Suppressor macrophage treated with lipopolysaccharide for 1 hour (primary cell): ENCODE data around the gene ME3.
"Not testable (repeated sequence)": the region's sequence is repeated elsewhere in the genome, so short reads cannot be mapped to it uniquely, and the experiment has no call there.

ENCODE experiments used
- DNase-seq, 3 donors: peaks; one replicate each; pipeline ENCODE4 v3.0.0-alpha.2; 2020 to 2022

ME3 gene

GRCh38 chr11:86580535-86580934 is 91.9 kb downstream of the ME3 start:
- no peak for DNase-seq

GRCh38 chr11:86579406-86579731 is 93.0 kb downstream of the ME3 start:
- DNase-seq: no peak

DNA sequence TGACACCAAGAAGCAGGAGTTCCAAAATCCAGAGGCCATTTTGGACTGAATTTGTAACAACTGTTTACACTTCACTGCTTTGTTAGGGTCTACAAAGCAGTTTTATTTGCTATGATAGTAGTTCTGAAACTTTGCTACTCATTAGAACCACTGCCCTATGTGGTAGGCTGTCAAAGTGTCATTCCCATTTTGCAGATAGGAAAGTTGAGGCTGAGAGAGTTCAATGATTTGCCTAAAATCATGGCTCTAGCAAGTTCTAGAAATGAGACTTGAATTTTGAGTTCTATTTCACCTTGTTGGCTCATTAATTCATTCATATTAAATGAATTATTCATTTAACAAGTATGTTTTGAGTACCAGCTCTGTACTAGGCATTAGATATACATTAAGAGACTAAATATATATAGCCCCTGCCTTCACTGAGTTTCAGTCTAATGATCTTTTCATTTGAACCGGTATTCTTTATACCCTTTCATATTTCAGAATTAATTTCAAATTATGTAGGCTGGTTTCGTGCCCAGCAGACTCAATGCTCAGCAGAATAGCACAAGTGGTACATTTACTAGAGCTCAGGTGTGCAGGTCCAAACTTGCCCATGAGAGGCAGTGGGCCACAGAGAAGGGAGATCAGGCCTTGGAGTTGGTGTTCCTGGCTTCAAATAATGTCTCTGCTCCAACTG is 93.5 kb downstream of the ME3 start:
- DNase-seq: no peak

DNA sequence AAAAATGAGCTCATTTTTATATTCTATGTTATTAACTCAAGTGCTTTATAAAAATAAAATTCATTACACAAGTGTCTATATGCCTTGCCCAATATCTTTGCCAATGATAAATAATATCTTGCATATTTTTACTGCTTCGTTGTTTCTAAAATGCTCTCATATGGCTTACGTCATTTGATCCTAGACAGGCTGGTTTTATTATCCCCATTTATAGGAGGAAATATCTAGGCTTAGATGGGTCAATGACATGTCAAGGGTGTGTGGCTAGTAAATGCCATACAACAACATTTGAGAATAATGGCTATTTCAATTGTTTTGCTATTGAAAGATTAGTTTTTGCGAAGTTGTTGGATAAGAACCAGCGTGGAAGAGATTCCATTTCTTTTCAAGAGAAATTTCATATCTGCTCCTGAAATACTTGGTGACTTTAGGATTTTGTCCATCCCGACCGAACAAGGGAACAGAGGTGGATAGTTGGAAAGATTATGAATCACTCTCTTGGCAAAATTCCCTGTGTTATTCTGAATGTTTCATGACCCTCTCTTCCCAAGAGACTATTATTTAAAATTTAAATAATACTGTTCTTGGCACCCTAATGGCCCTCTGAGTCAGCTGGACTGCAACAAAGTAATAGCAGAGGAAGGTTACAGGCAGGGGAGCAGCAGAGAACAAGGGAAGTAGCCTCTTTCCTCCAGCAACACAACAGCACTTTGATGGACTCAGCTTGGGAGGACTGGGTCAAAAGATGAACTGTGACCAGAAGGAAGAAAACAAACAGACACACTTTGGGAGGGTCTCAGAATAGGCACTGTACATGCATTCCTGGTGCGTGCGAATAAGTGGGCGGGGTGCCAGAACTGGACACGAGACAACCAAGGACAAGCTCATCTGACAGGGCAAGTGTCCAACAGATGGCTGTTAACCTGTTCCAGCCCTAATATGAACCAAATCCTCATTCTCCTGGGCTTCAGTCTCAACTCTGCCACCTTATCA is 94.5 kb downstream of the ME3 start:
- DNase-seq: no peak

- DNase-seq: no peak
Observed at GRCh38 chr11:86576946-86577624, 95.3 kb downstream of the ME3 start.

- no peak for DNase-seq
Observed at GRCh38 chr11:86575927-86576326, 96.5 kb downstream of the ME3 start.

- DNase-seq: no peak
Observed at GRCh38 chr11:86575208-86575855, 97.1 kb downstream of the ME3 start.

- DNase-seq: no peak
Observed at GRCh38 chr11:86574493-86575207, 97.8 kb downstream of the ME3 start.

- no peak for DNase-seq
Observed at GRCh38 chr11:86571273-86571948, 101.0 kb downstream of the ME3 start.

- DNase-seq: no peak
Observed at GRCh38 chr11:86570451-86570850, 102.0 kb downstream of the ME3 start.

- DNase-seq: no peak
Observed at GRCh38 chr11:86570020-86570419, 102.4 kb downstream of the ME3 start.

DNA sequence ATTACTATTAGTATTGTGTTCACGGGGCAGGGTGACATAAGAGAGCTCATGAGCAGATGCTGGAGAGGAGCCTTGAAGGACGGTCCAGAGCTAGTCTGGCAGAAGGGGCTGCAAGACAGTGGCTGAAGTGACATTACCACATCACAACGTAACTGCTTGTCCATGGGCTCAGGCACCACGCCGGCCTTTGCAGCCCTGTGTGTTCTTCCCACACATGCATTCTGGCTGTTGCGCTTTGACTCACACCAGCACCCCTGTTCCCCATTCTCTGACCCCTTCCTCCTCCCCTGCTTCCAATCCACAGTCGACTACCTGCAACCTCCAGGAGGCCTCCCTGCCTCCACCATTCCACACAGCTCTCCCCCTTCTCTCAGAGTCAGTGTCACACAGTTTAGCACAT is 103.3 kb downstream of the ME3 start:
- DNase-seq: no peak

DNA sequence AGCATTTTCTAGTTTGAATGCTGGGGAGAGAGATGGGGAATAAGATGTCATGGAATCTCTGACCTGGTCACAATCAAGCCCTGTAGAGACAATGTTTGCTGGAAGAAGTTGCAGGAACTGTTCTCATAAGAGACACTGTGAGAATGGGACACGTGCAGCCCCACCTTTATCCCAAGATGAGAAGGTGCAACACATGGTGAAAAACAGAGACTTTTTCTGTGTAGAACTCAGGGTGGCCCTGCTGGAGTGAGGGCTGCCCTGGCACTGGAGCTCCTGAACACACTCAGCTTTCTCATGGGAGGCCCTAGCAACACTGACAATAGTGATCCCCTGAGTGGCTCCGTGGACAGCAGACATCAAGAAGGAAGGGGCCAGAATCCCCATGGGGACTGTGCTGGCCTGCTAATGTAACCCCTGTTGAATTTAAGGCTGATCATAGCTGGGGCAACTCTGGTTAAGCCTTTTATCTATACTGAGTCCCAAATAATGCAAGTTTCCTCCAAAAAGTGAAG is 106.6 kb downstream of the ME3 start:
- no peak for DNase-seq

GRCh38 chr11:86565388-86565787 is 107.0 kb downstream of the ME3 start:
- no peak for DNase-seq

DNA sequence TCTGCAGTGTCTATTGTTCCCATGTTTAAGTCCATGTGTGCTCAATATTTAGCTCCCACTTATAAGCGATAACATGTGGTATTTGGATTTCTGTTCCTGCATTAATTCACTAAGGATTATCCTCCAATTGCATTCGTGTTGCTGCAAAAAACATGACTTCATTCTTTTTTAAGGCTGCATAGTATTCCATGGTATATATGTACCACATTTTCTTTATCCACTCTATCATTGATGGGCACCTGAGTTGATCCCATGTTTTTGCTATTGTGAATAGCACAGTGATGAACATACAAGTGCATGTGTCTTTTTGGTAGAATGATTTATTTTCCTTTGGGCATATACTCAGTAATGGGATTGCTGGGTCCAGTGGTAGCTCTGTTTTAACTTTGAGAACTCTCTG is 109.6 kb downstream of the ME3 start:
- not testable (repeated sequence) for DNase-seq

DNA sequence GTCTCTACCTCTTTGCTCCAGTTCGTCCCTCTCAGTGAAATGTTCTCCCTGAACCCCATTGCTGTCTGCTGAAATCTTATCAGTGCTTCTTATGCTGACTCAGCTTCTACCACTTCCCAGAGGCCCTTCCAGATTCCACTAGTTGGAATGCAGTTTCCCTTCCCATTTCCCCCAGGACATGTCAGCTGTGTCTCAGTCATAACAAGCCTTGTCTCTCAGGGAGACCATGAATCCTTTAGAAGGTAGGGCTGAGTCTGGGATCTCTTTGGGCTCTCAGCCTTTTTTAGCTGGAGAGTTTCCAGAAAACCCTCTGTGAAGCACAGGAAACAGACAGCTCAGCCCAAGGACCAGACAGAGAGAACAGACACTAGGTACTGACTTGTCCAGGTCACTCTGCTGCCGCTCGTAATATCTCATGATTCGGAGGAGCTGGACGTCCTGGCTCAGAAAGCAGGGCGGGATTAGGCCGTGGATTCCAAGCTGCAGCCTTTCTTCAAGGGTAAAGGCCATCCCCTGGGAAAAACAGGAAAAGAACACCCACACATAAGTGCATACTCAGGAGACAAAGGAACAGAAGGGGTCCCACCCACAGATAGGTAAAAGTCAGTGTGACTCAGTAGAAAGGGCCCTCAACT is 113.0 kb downstream of the ME3 start:
- no peak for DNase-seq

GRCh38 chr11:86558841-86559240 is 113.6 kb downstream of the ME3 start:
- no peak for DNase-seq

- DNase-seq: no peak
Observed at GRCh38 chr11:86558207-86558606, 114.2 kb downstream of the ME3 start.

DNA sequence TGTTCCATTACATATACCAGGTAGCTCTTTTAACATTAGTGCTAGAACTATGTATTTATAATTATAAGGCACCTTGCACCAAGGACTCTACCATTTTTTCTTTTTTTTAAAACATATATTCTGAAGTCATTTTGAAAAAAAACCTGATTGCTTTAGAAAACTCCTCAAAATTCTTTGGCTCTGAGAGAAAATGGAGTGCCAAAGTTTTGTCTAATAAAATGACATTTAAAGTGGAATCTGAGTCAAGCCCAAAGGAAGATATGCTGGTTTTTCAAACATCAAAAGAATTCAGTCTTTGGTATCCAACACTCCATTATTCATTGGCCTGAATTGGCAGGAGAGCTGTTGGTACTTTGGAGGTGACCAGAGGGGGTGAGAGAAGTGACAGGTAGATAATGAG is 116.5 kb downstream of the ME3 start:
- DNase-seq: no peak

DNA sequence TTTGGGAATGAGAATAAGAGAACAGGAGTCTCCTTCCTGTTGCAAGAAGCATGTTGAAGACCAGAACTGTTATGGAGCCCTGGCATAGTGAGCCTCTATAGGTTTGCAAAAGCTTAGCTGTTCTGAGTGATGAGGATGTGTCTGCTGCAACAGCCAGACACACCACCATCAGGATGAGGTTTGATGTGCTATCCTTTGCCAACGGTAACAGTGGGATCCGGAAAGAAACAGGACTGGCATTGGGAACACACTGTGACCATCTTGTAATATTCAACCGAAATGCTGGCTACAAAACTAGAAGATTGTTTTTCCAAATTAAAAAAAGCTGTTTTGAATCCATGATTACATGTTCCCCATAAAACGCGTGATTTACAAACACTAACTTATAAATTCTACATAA is 117.0 kb downstream of the ME3 start:
- DNase-seq: no peak

GRCh38 chr11:86553265-86553664 is 119.2 kb downstream of the ME3 start:
- DNase-seq: peak in 1 of 3 donors; percentile 14
